ENCODE data around the gene PLIN4.

DNA sequence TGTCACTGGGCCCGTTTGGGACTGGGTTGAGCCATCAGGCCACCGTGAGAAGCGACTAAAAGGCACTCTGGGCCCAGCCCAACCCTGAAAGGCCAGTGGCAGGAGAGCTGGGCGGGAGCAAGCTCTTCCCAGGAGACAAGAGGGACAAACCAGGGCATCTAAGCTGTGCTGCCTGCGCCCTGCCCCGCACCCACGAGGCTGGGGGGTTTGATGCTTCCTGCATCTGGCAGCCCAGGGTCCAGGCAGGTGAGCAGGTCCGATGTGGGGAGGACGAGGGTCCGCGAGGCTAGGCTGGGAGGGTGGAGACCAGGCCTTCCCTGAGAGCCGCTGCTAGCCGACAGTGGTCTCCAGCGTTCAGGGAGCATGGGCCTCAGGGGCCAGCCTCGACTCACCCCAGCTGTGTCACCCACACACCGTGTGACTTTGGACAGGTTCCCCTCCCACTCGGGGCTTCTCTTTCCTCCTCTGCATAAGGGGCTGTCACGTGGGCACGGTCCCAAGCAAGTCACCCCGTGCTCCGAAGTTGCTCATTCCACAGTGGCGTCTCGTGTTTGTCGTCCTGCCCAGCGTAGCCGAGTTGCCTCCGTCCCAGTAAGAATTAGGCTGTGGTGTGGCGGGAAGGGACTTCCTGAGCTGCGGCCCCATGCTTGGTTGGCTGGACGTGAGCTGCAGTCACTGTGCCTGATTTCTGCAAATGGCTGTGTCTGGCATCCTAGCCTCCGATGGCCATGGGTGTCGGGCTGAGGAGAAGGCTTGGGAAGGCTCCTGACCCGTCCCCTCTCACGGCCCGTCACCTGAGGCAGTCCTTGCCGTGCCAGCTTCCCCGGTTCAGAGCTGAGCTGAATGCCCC lies 15.8 kb downstream of the PLIN4 start:
- no peak for TF ChIP-seq POLR2AphosphoS5 (IDR thresholded peaks at IDR 0.05)
- TF ChIP-seq POLR2A (IDR thresholded peaks at IDR 0.05) = no peak
